Osteocyte (in vitro differentiated cells): Measurements from ENCODE around the gene PRPSAP2. TPM values are rescaled to one million over a fixed set of nuclear protein-coding genes. Genes with fewer than 3 reads are reported as not detected.
"Not testable (repeated sequence)": the region's sequence is repeated elsewhere in the genome, so short reads cannot be mapped to it uniquely, and the experiment has no call there.

Experiments
- DNase-seq: peaks from one replicate; pipeline ENCODE4 v3.0.0; 2021; ENCODE audit warnings: mixed read lengths; ENCODE audit not compliant: unreplicated experiment; ENCODE audit errors: extremely low spot score
- H3K27ac Mint-ChIP-seq: one replicate; pipeline ENCODE4 v1.8.0; 2021; ENCODE audit warnings: mild to moderate bottlenecking, mixed read lengths; ENCODE audit not compliant: unreplicated experiment
- H3K27me3 Mint-ChIP-seq: one replicate; pipeline ENCODE4 v1.8.0; 2021; ENCODE audit warnings: mixed read lengths; ENCODE audit not compliant: unreplicated experiment
- H3K36me3 Mint-ChIP-seq: one replicate; pipeline ENCODE4 v1.8.0; 2021; ENCODE audit warnings: mixed read lengths; ENCODE audit not compliant: unreplicated experiment
- H3K4me1 Mint-ChIP-seq: one replicate; pipeline ENCODE4 v1.8.0; 2021; ENCODE audit warnings: mixed read lengths; ENCODE audit not compliant: unreplicated experiment
- H3K4me3 Mint-ChIP-seq: one replicate; pipeline ENCODE4 v1.8.0; 2021; ENCODE audit warnings: mild to moderate bottlenecking, moderate library complexity, mixed read lengths; ENCODE audit not compliant: unreplicated experiment
- H3K9me3 Mint-ChIP-seq: one replicate; pipeline ENCODE4 v1.8.0; 2021; ENCODE audit warnings: mixed read lengths; ENCODE audit not compliant: unreplicated experiment
- CTCF ChIP-seq: fragments of 200-600 bp; sonication (generic); IDR thresholded peaks from 2 replicates; pipeline ENCODE4 v1.5.0; 2021; ENCODE audit warnings: antibody characterized with exemption, mild to moderate bottlenecking, moderate library complexity
- total RNA-seq: library from RNA; stranded (reverse); gene quantifications from 2 replicates; pipeline ENCODE4 v1.2.1, GENCODE V29; 2021

PRPSAP2 gene
- total RNA-seq, 1 donor from 2014 or later: 25.7 TPM

- H3K4me3 Mint-ChIP-seq: no peak overlapping the region
- TF ChIP-seq CTCF: no peak
- H3K27ac Mint-ChIP-seq: no peak overlapping the region
- H3K9me3 Mint-ChIP-seq: no peaks in the 10 kb centered on the region
- H3K27me3 Mint-ChIP-seq: peaks cover 5% of the 10 kb centered on the region
- no peak for DNase-seq
- no peaks in the 10 kb centered on the region for H3K36me3 Mint-ChIP-seq
- no peaks in the 10 kb centered on the region for H3K4me1 Mint-ChIP-seq
Measured at GRCh38 chr17:18954321-18954720, 96.4 kb downstream of the PRPSAP2 start.

- Mint-ChIP-seq H3K27me3 (peaks cover 2% of the 10 kb centered on the region), H3K9me3 (no peaks in the 10 kb centered on the region), H3K36me3 (no peaks in the 10 kb centered on the region), H3K4me3 (no peak overlapping the region), H3K4me1 (no peaks in the 10 kb centered on the region), H3K27ac (no peak overlapping the region)
- no peak for TF ChIP-seq CTCF
- no peak for DNase-seq
Measured at GRCh38 chr17:18955009-18955408, 97.1 kb downstream of the PRPSAP2 start.

- not testable (repeated sequence) for H3K4me3 Mint-ChIP-seq, H3K27ac Mint-ChIP-seq
Measured at GRCh38 chr17:18956021-18956420, 98.1 kb downstream of the PRPSAP2 start.

GRCh38 chr17:18956581-18956980, 98.7 kb downstream of the PRPSAP2 start:
- H3K9me3 Mint-ChIP-seq: no peaks in the 10 kb centered on the region
- H3K27ac Mint-ChIP-seq: no peak overlapping the region
- no peaks in the 10 kb centered on the region for H3K27me3 Mint-ChIP-seq
- H3K4me3 Mint-ChIP-seq: no peak overlapping the region
- H3K4me1 Mint-ChIP-seq: peaks cover 5% of the 10 kb centered on the region
- H3K36me3 Mint-ChIP-seq: no peaks in the 10 kb centered on the region
- TF ChIP-seq CTCF: no peak
- DNase-seq: no peak

More at GRCh38 chr17:18956021-18956420, 98.1 kb downstream of the PRPSAP2 start:
- H3K9me3 Mint-ChIP-seq, DNase-seq, H3K27me3 Mint-ChIP-seq, H3K4me1 Mint-ChIP-seq, H3K36me3 Mint-ChIP-seq: not testable (repeated sequence)

- H3K4me1 Mint-ChIP-seq: peaks cover 5% of the 10 kb centered on the region
- no peak for TF ChIP-seq CTCF
- no peak for DNase-seq
- no peaks in the 10 kb centered on the region for H3K27me3 Mint-ChIP-seq
- H3K36me3 Mint-ChIP-seq: no peaks in the 10 kb centered on the region
- no peak overlapping the region for H3K4me3 Mint-ChIP-seq
- no peaks in the 10 kb centered on the region for H3K9me3 Mint-ChIP-seq
- no peak overlapping the region for H3K27ac Mint-ChIP-seq
Measured at GRCh38 chr17:18957831-18958230, 99.9 kb downstream of the PRPSAP2 start.

GRCh38 chr17:18958611-18959010, 100.7 kb downstream of the PRPSAP2 start:
- Mint-ChIP-seq H3K36me3 (no peaks in the 10 kb centered on the region), H3K9me3 (no peaks in the 10 kb centered on the region), H3K27me3 (no peaks in the 10 kb centered on the region), H3K4me3 (no peak overlapping the region), H3K4me1 (peaks cover 5% of the 10 kb centered on the region), H3K27ac (no peak overlapping the region)
- TF ChIP-seq CTCF: no peak
- no peak for DNase-seq
